NCI-H748 (cell line): ENCODE data around the gene MKNK1.

ENCODE experiments used
- DNase-seq: peaks from one replicate; lab custom pipeline; 2025; ENCODE audit not compliant: unreplicated experiment; lab: John Stamatoyannopoulos, UW

MKNK1 gene

DNA sequence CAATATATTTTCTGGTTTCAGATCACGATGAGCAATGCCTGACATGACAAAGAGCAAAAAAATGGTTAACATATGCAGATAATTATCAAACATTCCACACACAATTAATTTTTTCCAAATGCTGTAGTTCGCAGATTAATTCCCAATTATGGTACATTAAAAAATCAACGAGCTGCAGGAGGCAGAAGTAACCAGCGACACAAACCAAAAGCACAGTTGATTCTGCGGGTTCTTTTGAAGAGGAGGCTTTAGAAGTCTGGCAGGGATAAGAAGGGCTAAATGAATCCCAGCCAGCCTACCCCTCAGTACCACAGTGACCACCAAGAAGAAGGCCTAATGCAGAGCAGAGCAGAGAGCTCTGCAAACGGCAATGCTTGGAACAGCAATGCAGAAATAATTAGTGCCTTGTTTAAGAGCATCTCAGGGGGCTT, 35.6 kb downstream of the MKNK1 start:
- DNase-seq = no peak

DNA sequence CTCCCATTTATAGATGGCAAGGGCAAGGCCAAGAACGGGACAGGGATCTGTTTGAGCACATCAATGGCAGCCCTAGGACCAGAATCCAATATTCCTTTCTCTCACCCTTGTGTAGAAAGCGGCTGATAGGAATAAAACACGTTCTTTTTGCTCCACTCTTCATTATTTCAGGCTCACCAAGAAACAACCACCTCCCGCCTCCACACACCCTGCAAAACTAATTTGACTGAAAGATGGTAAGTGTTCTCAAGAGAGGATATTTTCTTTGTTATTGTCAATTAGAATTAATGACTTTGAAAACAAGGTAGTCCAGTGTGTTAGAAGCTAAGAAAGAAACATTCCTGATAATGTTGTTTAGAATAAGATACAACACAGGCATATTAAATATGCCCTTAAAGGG, 40.7 kb downstream of the MKNK1 start:
- DNase-seq = no peak

DNA sequence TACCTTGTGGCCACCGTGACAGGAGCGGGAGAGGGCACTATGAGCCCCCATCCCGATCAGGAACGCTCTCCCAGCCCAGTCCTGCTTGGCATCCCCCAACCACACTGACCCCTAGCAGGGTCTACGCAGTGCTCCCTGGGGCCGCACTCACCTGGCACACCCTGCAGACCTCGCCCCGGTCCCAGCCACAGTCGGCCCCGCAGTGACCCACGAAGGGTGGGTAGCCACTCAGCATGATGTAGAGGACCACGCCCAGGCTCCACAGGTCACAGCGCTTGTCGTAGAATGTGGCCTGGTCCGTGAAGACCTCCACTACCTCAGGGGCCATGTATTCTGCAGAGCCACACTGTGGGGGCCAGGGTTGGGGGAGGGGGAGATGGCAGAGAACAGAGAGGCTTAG, 41.6 kb downstream of the MKNK1 start:
- DNase-seq = no peak

DNA sequence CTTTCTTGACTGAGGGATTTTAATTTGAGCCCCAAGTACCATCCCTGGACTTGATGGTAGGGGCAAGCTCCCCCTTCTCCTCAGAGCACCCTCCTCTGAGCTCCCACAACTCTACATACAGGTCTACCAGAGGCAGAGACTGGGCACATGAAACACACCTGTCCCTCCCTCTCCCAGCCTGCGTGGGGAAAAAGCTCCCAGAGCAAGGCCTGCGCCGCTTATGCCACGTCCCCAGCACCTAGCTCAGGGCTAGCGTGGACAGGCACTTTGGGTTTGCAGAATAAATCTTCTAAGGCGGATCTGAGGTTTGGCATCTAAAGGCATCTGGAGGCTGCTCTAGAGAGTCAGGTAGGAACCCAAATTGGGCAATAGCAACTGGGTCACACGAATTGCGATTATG, 45.1 kb downstream of the MKNK1 start:
- no peak for DNase-seq

DNA sequence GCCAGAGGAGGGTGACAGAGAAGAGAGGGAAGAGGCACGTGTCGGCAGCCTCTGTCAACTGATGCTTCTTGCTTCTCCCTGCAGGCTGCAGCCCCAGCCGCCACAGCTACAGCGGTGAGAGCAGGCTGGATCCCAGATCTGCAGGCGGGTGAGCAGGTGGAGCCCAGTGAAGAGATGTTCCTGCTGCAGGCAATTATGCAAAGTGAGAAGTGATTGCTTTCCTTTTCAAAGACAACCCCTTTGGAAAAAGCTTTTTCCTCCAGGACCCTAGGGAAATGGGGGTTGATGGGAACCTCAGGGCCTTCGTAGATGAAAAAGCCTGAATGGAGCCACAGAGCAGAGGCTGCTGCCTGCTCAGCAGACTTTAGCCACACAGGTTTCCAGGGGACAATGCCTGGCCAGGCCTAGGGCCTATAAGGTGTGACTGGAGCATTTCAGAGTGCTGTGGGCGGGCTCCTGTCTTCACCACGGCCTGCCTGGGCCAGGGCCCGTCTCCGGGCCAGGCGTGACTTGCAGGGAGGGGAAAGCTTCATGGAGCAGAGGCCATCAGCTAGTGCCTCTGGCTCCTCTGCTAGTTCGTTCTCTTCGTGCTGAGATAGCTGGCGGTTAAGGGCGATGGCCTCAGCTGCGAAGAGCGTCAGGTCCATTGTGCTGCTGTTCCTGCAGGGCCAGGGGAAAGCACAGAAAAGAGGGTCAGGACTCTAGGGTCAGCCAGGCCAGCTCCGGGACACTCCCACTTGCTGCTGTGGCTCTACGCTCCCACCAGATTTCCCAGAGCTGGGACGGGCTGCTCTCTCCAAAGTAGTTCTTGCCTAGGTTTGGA, 45.7 kb downstream of the MKNK1 start:
- DNase-seq = peak; percentile 47

DNA sequence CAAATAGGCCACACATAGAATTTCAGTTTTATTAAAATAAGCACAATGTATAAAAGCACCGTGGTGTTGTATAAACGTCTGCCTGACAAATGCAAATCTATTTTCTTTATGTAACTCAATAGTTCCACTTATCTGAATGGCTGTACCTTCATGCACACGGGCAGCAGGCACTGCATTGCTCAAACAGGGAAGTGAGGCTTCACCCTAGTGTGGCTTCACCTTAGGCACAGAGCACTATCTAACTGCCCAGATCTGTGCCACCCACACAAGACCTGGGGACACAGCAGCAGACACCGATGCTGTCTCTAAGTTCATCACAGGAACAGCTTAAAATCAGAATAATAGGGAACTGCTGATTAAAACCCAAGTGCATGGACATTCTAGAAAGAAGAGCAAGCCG, 46.7 kb downstream of the MKNK1 start:
- DNase-seq = no peak

DNA sequence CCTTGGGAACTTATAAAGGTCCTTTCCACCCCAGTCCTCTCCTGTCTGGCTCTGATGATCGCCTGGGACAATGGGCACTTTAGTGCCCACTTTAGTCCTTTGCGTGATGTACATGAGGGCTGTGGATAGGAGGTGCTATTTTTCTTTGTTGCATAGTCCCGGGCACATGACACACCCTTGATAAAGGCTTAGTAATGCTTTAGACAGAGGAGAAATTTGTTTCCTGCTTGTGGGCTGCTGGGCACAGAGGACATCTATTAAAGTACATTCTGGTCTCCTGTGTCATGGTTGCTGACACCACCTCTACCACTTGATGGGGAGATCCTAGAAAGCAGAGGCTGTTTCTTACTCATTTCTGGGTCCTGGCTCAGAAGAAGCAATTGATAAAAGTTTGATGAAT, 47.2 kb downstream of the MKNK1 start:
- DNase-seq = no peak

DNA sequence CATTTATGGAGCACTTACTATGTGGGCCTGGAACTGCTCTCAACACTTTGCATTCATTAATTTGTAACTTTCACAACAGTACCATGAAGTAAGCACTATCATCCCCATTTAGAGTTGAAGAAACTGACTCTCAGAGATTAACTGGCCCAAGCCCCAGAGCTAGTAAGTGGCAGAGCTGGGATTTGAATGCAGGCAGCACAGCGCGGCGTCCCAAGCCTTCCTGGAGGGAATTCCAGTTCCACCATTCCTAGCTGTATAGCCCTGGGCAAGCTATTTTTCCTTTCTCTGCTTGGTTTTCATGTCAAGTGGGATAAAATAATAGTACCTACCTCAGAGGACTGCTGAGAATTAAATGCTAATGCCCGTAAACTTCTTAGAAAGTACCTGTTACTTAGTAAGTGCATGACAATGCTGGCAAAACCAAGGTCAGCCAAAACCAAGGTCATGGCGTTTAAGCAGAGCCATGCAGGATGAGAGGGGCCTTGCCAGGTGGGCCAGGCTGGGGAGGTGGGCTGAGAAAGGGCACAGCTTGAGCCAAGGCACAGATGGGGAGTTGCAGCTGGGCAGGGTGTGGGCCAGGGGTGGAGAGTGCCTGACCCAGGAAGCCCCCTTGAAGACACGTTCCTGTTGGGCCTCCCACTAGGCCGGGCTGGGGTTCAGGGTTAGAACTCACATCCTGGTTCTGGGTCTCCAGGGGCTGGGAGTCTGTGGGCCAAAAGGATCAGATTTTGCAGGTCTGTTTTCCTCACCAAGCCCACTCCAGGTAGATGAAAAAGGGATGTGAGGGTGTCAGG, 48.0 kb downstream of the MKNK1 start:
- no peak for DNase-seq

DNA sequence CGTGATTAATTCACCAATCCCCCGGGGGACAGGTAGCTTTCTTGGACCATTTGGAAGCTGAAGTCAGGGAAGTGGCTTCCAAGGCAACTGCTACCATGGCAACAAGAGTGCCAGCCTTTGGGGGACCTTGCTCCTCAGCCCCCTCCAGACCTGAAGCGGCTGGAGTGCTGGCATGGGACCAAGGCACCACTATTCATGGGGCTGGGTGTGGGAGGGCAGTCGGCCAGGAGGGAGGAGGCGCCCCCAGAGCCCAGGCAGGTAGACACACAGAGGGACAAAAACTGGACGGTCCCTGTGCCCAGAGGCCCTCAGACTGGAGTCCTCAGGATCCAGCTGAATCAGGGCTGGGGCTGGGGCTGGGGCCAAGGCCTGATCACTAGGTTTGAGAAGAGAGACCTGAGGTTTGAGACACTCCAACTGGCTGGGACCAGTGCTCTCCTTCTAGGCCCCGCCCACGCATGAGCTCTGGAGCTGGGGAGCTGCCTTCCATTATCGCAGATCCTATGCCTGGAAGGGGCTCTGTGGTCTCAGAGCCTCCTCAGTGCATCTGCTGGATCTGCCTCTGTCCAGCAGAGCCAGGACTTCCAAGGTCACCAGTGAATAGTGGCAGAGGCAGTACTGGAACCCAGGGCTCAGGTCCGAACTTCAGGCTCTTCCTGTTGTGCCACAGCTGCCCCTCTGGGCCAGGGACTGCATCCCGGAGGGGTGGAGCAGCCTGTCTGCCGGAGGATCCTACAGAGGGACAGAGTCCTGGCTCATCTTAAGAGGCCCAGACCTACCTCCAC, 49.3 kb downstream of the MKNK1 start:
- DNase-seq = peak; percentile 65

DNA sequence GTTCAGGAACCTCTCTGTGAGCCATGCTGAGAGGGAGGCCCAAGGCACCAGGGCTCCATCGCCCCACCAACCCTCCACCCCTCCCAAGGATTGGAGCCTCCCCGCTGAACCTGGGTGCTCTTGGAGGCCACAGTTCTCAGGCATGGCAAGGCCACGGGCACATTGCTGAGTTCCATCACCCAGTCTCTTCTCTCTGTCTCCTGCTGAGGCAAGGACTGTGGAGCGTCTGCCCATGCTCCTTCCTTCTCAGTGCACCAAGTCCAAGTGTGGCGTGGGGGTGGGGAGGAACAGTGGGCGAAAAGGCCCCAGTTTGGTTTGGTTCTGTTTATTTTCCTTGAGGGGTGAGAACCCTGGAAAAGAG, 49.9 kb downstream of the MKNK1 start:
- DNase-seq = no peak

DNA sequence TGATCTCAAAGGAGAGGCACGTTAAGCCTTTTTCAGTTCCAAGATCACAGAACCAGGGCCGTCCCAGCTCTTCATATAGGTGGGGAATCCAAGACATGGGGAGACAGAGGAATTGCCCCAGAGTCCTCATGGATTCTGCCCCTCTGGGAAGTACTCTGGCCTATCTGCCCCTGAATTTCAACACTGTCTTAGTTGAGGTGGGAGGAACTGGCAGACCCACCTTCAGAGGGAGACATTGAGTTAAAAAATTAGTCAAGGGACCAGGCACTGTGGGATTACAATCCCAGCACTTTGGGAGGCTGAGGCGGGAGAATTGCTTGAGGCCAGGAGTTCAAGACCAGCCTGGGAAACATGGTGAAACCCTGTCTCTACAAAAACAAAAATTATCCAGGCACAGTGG, 50.6 kb downstream of the MKNK1 start:
- no peak for DNase-seq

DNA sequence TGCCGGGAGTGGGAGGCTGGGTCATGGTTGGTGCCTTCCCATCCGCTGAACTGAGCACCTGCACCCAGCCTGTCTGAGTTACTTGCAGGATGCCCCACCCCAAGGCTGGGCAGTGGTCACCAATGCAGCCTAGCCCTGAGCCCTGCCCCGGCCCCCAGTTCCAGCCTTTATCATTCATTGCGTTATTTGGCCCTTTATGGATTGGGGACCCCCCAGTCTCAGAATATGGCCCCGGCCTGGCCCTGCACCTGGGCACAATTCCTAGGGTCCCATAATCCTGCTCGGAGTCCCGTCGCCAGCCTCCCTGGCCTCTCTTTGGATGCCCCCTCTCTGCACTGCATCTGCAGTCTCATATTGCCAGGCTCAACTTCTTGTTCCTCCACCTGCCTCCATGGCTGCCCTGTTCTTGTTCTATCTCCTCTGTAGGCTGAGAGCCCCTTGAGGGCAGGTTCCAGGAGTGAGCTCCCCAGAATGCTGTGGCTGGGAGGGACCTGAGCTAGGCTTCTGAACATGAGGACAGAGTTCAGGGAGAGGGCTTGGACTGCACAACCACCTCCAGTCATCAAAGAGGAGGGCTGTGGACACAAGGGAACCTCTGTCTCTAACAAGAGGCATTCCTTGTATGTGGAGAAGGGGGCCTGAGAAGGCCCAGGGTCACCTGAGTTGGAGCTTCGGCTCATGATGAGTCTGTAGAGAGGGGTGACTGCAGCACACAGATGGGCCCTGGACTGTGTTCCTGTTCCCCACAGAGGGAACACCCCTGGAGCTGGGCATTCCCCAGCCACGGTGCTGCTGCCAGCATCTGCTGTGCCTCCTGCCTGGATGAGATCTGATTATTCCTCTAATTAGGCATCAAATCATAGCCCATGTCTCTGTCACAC, 51.5 kb downstream of the MKNK1 start:
- DNase-seq = no peak

DNA sequence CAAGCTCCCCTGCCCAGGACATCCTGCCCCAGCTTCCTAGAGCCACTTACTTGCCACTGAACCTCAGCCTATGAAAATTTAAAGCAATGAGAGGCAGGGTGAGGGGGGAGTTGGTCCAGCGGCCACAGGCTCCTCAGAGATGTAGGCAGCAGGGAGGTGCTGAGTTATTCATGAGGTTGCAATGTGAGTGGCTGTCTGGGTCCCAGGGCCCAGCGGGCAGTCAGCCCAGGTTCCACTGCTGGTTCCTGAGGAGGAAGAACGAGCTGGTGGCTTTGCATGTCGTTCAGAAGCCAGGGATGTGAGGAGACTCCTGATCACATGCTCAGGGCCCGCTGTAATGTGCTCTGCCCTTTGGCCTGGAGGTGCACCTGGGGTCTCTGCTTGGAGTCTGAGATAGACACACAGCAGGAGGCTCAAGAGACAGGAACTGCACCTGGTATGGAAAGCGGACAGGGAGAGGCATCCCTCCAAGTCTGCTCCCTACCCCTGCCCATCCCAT, 52.4 kb downstream of the MKNK1 start, which contains the start of gene KNCN:
Gene KNCN, minus strand, starts transcription at position 51 of the 499 bp plus-strand sequence. CDS start 432 bp downstream, outside the sequence.
- no peak for DNase-seq

DNA sequence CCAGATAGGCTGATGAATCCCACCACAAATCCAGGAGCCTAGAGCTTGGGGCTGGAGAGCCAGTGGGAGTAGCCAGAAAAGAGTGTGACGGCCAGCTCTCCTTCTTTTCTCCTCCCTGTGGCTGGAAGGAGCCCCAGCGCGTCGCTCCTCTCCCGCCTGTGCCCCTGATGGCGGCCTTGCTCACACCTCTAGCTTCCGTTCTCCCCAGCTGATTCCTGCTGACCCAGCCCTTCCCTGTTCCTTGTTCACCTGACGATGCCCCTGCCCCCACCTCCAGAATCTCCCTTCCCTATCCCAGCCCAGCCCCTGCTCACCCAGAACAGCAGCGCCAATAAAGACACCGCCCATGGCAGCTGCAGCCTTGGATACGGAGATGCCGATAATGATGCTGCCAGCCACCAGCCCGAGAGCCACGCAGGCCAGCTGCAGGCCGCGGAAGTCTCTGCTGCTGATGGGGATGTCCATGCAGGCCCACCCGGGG, 53.3 kb downstream of the MKNK1 start:
- DNase-seq = peak; percentile 89

DNA sequence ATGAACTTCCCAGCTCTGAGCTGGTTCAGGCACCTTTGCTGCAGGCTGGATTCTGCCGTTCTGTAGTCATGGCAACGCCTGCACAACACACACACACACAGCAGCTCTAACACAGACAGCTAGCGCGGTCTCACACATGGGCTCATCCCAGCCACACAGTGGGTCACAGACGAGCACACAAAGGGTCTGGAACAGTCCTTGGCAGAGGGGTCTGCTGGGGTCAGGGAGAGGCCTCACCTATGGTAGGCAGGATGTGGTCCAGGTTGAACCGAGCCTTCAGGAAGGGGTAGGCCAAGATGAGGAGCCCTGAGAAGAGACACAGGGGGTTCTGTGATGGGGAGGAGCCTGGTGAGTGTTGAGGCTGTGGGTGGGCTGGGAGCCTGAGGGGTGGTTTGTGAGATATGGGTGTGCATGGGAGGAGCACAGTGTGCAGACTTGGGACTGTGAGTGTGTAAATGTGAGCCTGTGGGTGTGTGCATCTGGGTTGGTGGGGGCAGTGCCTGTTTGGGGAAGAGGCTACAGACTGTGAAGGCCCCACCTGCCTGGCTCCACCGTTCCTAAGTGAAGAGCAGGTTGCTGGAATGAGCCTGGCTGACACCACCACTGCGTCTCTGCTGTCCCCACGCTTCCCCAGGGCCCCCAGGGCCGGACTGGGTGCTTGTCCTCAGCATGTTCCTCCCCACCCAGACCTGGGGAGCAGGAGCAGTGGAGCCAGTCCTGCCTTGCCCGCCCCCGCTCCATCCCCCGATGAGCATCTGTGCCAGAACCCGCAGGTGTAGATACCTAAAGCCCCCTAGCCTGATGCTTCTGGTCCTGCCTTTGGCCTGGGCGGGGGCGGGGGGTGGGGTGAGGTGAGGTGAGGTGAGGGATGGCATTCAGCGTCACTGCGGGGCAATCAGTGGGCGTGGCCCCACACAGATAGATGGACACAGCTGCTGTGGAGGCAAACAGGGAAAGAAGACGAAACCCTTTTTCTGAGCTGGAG, 54.1 kb downstream of the MKNK1 start:
- DNase-seq = peak; percentile 93

DNA sequence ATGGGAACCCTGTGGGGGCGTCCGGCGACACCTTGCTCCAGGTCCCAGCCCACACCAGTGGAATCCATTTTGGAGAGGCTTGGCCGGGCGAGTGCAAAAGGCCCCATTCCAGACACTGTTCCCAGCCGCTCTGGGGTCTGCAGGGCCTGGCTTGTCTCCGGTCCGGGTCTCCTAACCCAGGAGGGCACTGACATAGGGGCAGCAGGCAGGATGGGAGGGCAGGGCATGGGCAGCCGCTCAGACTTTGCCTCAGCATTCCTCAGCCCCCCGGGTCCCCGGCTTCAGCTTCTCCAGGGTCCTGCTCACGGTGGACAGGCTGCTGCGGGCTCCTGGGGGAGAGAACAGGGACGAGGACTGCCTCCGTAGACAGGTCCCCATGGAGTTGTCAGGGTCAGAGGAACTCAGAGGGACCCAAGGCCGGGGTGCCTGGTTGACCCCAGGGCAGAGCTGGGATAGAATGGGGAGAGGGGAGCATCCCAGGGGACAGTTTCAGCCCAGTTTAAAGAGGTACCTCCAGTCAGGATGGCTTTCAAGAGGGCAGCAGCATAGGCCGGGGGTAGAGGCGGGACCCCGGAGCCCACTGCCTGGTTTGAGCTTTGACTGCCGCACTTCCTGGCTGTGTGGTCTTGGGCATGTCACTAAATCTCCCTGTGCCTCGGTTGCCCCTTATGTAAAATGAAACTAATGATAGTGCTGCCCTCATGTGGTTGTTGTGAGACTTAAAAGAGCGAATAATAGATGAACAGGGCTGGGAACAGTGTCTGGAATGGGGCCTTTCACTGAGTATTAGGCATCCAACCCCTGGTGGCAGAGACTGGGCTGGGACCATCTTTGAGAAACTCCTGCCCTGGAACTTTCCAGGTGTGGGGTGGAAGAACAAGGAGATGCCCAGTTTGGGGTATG, 56.3 kb downstream of the MKNK1 start:
- peak; percentile 55 for DNase-seq

DNA sequence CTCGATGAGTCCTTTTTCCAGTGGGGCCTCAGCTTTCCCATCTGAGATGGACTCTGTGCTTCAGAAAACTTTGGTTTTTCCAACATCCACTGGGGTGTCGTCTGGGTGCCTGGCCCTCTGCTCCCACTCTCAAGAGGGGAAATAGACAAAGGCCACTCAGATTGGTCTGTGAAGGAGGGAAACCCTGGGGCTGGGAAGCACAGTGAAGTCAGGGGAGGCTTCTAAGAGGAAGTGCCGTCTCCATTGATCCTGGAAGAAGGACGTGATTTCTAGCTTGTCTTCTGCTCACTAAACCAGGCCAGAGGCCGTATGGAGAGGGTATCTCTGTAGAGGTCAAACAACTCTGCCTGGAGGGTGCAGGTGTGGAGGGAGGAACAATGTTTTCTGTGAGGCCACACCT, 57.9 kb downstream of the MKNK1 start:
- DNase-seq = no peak

DNA sequence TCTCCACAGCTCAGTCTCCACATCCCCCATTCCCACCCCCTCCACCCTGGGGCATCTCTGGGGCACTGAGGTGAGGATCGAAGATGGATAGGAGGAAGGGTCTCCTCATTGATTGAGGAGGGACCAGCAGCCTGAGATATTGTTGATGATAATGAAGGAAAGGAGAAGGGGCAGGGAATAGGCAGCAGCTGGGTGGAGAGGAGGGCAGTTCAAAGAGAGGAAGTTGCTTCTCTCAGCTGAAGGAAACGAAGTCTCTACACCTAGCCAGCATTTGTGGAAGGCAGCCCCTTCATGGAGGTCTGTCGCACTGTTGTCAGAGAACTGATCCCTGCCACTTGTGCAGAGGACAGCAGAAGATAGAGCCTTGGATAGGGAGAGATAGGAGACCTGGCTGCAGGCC, 58.3 kb downstream of the MKNK1 start:
- DNase-seq = no peak
